ENCODE data around the gene MGLL.

MGLL gene

GRCh38 chr3:127719369-127719768 lies 102.9 kb downstream of the MGLL start:
- Histone ChIP-seq H3K4me3 (ENCODE audit: low read depth in 1 of 2, low read length in 1 of 2) (no peak overlapping the region), H3K9me3 (no peaks in the 10 kb centered on the region), H3K27ac (no peak overlapping the region), H3K36me3 (peaks cover 20% of the 10 kb centered on the region), H3K27me3 (no peaks in the 10 kb centered on the region), H3K4me1 (ENCODE audit: control insufficient read depth in 1 of 2, insufficient read depth in 1 of 2, low read depth in 1 of 2, low read length in 1 of 2) (peaks cover 4 to 5% of the 10 kb centered on the region in 2 experiments)
- TF ChIP-seq, protein P1, sequence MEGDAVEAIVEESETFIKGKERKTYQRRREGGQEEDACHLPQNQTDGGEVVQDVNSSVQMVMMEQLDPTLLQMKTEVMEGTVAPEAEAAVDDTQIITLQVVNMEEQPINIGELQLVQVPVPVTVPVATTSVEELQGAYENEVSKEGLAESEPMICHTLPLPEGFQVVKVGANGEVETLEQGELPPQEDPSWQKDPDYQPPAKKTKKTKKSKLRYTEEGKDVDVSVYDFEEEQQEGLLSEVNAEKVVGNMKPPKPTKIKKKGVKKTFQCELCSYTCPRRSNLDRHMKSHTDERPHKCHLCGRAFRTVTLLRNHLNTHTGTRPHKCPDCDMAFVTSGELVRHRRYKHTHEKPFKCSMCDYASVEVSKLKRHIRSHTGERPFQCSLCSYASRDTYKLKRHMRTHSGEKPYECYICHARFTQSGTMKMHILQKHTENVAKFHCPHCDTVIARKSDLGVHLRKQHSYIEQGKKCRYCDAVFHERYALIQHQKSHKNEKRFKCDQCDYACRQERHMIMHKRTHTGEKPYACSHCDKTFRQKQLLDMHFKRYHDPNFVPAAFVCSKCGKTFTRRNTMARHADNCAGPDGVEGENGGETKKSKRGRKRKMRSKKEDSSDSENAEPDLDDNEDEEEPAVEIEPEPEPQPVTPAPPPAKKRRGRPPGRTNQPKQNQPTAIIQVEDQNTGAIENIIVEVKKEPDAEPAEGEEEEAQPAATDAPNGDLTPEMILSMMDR (IDR thresholded peaks at IDR 0.05): no peak

DNA sequence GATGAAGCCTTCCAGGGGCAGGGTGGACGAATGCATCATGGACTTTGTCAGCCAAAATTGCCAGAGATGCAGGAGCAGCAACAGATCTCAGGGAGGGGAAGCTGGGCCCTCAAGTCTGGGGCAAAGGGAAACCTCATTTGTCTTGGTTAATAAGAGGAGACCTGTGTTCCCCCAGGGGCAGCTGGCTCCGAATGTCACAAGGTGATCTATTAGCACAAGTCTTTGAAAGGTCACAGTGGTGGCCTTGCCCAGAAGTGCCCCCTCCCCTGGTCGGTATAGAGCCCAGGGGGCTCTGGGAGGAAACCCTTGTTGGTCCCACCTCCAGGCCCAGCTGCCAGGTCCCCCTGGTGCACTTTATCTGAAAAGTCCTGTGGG lies 103.4 kb downstream of the MGLL start:
- Histone ChIP-seq H3K9me3 (no peaks in the 10 kb centered on the region), H3K4me1 (ENCODE audit: control insufficient read depth in 1 of 2, insufficient read depth in 1 of 2, low read depth in 1 of 2, low read length in 1 of 2) (peaks cover 4 to 5% of the 10 kb centered on the region in 2 experiments), H3K4me3 (ENCODE audit: low read depth in 1 of 2, low read length in 1 of 2) (no peak overlapping the region), H3K36me3 (peaks cover 23% of the 10 kb centered on the region), H3K27me3 (no peaks in the 10 kb centered on the region), H3K27ac (no peak overlapping the region)
- TF ChIP-seq, protein P1 (IDR thresholded peaks at IDR 0.05): no peak

DNA sequence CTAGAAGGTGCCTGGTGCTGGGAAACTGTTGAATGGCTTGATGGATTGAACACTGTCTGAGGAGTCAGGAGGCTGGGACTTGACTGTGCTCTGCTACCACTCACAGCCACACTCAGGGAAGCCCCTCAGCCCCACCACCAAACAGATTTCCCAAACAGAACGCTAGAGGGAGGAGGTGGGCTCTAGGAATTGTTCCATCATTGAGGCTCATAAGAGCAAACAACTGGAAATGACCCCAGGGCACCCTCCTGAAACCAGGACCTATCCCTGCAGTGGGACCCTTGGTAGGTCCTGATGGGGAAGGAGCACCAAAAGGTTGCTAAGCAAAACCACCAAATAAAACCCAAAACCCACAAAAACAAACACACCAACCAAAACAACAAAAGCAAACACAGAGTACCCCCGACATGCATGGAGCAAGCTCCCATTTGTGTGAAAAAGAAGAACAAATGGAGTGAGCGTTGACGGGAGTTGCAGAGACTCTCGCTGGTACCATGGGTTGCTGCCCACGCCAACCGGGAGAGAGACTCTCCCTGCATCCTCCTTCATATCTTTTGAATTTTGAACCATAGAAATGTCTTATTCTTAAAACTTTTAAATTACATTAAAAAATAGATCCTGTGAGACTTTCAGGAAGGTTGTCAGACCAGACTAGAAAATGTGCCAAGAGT lies 103.9 kb downstream of the MGLL start:
- H3K4me1 ChIP-seq (ENCODE audit: control insufficient read depth in 1 of 2, insufficient read depth in 1 of 2, low read depth in 1 of 2, low read length in 1 of 2): peaks cover 4 to 5% of the 10 kb centered on the region in 2 experiments
- H3K9me3 ChIP-seq: no peaks in the 10 kb centered on the region
- TF ChIP-seq, protein P1 (IDR thresholded peaks at IDR 0.05): no peak
- peaks cover 23% of the 10 kb centered on the region for H3K36me3 ChIP-seq
- no peaks in the 10 kb centered on the region for H3K27me3 ChIP-seq
- no peak overlapping the region for H3K27ac ChIP-seq
- no peak overlapping the region for H3K4me3 ChIP-seq (ENCODE audit: low read depth in 1 of 2, low read length in 1 of 2)

DNA sequence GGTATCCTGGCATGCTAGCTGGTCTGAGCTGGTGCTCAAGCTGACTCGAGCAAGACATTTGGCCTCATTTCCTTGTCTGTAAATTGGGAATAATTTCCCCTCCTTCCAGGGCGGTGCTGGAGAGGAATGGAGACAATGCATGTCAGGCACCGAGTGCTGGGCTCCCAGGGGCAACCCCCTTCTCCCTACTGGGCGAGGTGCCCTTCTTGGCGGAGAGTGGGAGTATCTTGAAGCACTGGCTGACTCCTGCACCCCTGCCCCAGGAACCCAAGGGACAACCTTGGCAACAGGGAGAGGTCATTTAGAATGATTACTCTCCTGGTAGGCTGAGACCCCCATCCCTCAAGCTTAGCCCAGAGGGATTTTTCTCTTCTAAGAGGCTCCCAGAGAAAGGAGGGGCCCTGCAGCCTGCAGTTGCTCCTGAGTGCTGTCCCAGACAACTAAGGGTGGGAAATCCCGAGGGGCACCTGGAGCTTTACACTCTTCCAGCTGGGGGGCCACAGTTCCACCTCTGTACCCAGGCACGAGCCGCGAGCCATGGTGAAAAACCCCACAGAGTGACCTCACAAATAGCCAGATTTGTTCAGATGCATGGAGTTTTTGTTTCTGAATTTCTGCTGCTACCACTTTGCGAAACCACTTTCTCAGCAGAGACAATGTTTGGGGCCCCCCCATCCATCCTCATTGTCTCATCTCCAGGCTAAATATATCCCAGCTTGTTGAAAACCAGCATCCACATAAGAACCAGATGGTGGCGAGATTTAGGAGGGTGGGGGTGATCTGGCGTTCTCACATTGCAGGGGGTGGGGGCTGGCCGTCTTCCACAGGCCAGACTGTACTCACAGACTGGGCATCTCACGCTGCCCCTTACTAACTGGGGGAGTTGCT lies 104.7 kb downstream of the MGLL start:
- no peaks in the 10 kb centered on the region for H3K9me3 ChIP-seq
- H3K36me3 ChIP-seq: peaks cover 26% of the 10 kb centered on the region
- H3K4me3 ChIP-seq (ENCODE audit: low read depth in 1 of 2, low read length in 1 of 2): no peak overlapping the region
- H3K4me1 ChIP-seq (ENCODE audit: control insufficient read depth in 1 of 2, insufficient read depth in 1 of 2, low read depth in 1 of 2, low read length in 1 of 2): peaks cover 4 to 5% of the 10 kb centered on the region in 2 experiments
- H3K27me3 ChIP-seq: no peaks in the 10 kb centered on the region
- TF ChIP-seq, protein P1 (IDR thresholded peaks at IDR 0.05): no peak
- H3K27ac ChIP-seq: no peak overlapping the region

- H3K27ac ChIP-seq: no peak overlapping the region
- no peaks in the 10 kb centered on the region for H3K9me3 ChIP-seq
- no peaks in the 10 kb centered on the region for H3K27me3 ChIP-seq
- H3K4me1 ChIP-seq (ENCODE audit: control insufficient read depth in 1 of 2, insufficient read depth in 1 of 2, low read depth in 1 of 2, low read length in 1 of 2): peaks cover 4 to 5% of the 10 kb centered on the region in 2 experiments
- TF ChIP-seq, protein P1 (IDR thresholded peaks at IDR 0.05): no peak
- H3K36me3 ChIP-seq: peaks cover 26% of the 10 kb centered on the region
- H3K4me3 ChIP-seq (ENCODE audit: low read depth in 1 of 2, low read length in 1 of 2): no peak overlapping the region
These were observed 105.9 kb downstream of the MGLL start for GRCh38 chr3:127716384-127716783.
